ENCODE results near the gene SART1. TPM values are rescaled to one million over a fixed set of nuclear protein-coding genes. Genes with fewer than 3 reads are reported as not detected.

SART1 gene, protein sequence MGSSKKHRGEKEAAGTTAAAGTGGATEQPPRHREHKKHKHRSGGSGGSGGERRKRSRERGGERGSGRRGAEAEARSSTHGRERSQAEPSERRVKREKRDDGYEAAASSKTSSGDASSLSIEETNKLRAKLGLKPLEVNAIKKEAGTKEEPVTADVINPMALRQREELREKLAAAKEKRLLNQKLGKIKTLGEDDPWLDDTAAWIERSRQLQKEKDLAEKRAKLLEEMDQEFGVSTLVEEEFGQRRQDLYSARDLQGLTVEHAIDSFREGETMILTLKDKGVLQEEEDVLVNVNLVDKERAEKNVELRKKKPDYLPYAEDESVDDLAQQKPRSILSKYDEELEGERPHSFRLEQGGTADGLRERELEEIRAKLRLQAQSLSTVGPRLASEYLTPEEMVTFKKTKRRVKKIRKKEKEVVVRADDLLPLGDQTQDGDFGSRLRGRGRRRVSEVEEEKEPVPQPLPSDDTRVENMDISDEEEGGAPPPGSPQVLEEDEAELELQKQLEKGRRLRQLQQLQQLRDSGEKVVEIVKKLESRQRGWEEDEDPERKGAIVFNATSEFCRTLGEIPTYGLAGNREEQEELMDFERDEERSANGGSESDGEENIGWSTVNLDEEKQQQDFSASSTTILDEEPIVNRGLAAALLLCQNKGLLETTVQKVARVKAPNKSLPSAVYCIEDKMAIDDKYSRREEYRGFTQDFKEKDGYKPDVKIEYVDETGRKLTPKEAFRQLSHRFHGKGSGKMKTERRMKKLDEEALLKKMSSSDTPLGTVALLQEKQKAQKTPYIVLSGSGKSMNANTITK
- total RNA-seq, result 10 to 100 TPM; 27.6 to 35.0 (median 33.1) TPM

DNA sequence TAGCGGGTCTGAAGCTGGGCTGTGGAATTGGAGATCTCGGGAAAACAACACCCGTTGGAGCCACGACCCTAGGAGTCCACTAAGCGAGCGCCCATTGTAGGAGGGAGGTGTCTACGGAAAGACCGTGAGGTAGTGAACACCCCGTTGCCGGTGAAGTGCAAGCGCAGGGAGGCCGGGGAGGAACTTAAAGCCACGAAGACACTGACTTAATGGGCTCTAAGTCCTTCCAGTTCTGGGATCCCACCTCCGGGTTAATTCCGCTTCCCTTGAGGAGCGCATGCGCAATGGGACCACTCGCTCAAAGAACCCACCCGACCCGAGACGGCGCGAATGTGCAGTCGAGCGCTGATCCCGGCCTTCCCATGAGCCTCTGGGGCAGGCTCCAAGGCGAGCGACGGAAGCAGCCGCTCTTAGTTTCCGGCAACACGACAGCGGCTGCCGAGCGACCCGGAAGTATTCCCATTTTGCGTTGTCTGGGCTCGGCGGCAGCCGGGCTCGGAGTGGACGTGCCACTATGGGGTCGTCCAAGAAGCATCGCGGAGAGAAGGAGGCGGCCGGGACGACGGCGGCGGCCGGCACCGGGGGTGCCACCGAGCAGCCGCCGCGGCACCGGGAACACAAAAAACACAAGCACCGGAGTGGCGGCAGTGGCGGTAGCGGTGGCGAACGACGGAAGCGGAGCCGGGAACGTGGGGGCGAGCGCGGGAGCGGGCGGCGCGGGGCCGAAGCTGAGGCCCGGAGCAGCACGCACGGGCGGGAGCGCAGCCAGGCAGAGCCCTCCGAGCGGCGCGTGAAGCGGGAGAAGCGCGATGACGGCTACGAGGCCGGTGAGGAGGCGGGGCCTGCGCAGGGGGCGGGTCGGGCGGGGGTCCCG is at the start of gene SART1:
Gene SART1 (plus strand): TSS at position 468 of the 874 bp plus-strand sequence. CDS start 47 bp downstream, at position 515.
- intact Hi-C loops (cut with DNase I), result no loop called here
- peak in 2 of 4 donors; percentile 53 to 75 for TF ChIP-seq POLR2A (IDR thresholded peaks at IDR 0.05)
- TF ChIP-seq, protein P1, sequence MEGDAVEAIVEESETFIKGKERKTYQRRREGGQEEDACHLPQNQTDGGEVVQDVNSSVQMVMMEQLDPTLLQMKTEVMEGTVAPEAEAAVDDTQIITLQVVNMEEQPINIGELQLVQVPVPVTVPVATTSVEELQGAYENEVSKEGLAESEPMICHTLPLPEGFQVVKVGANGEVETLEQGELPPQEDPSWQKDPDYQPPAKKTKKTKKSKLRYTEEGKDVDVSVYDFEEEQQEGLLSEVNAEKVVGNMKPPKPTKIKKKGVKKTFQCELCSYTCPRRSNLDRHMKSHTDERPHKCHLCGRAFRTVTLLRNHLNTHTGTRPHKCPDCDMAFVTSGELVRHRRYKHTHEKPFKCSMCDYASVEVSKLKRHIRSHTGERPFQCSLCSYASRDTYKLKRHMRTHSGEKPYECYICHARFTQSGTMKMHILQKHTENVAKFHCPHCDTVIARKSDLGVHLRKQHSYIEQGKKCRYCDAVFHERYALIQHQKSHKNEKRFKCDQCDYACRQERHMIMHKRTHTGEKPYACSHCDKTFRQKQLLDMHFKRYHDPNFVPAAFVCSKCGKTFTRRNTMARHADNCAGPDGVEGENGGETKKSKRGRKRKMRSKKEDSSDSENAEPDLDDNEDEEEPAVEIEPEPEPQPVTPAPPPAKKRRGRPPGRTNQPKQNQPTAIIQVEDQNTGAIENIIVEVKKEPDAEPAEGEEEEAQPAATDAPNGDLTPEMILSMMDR (IDR thresholded peaks at IDR 0.05), result peak in 1 of 6 experiments; percentile 42
- peak within 1 kb of the TSS; percentile 64 to 98 (median 86) for H3K4me3 ChIP-seq
- peak; percentile 87 for DNase-seq
- peak within 1 kb of the TSS; percentile 86 to 95 (median 94) for H3K27ac ChIP-seq
- WGBS, 2 donors, result 0 to 1% methylated on average over 14 to 28 of the region's 97 CpGs
- H3K9me3 ChIP-seq, result no peaks in the 10 kb centered on the region
- no peaks in the 10 kb centered on the region for H3K27me3 ChIP-seq
- H3K36me3 ChIP-seq, result peaks cover 22 to 28% (median 24%) of the 10 kb centered on the region in 3 donors
- H3K4me1 ChIP-seq, result peaks cover 17 to 33% (median 24%) of the 10 kb centered on the region in 3 donors

GRCh38 chr11:65912845-65913244 is 48.7 kb upstream of the SART1 start:
- H3K4me3 ChIP-seq, result no peak overlapping the region
- no peak for DNase-seq
- peaks cover 46 to 69% (median 53%) of the 10 kb centered on the region in 3 donors for H3K4me1 ChIP-seq
- intact Hi-C loops (cut with DNase I), result no loop called here
- H3K27ac ChIP-seq, result peak overlapping the region; percentile 40 to 81 (median 70)
- H3K36me3 ChIP-seq, result peaks cover 0 to 9% (median 0%) of the 10 kb centered on the region in 3 donors
- 40 to 53% methylated on average over 1 to 3 of the region's 4 CpGs for WGBS, 2 donors
- no peaks in the 10 kb centered on the region for H3K9me3 ChIP-seq
- H3K27me3 ChIP-seq, result no peaks in the 10 kb centered on the region
- TF ChIP-seq, protein P1 (IDR thresholded peaks at IDR 0.05), result no peak
- TF ChIP-seq POLR2A (IDR thresholded peaks at IDR 0.05), result no peak

DNA sequence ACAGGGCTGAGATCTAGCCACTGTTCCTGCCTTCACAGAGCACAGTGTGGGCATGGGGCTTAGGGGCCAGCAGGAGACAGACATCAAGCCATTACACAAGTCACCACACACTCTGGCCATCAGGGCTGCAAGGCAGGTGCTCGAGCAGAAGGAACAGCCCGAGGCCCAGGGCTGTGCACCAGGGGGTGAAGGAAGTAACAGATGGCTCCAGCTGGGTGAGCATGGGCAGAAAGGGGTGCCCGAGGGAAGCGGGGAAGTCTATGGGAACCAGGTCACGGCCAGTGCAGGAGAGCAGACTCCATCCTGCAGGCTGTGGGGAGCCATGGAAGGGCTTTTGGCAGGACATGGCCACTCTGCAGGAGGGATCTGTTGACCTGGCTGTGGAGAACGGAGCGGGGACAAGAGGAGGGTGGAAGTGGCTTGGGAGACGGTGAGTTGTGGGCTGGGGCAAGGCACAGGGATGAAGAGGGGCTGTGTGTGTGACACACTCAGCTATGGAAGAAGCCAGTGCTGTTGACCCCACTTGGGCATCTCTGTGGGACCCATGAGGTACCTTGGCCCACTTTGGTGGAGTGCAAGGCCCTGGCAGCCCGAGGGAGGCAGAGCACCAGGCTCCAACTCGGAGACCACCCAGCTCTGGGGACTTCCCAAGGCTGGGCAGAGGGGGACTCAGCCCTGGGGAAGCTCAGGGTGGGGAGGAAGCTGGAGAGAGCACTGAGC is 46.3 kb upstream of the SART1 start:
- Histone ChIP-seq H3K9me3 (no peaks in the 10 kb centered on the region), H3K27ac (peak overlapping the region; percentile 94 to 99 (median 98)), H3K36me3 (peaks cover 0 to 9% (median 0%) of the 10 kb centered on the region in 3 donors), H3K4me1 (peaks cover 54 to 82% (median 61%) of the 10 kb centered on the region in 3 donors), H3K4me3 (peak overlapping the region in 2 of 4 donors; percentile 1 to 6), H3K27me3 (no peaks in the 10 kb centered on the region)
- intact Hi-C loops (cut with DNase I), result no loop called here
- WGBS, 2 donors, result 42 to 43% methylated on average over 7 to 8 of the region's 10 CpGs
- DNase-seq, result no peak
- TF ChIP-seq, protein P1 (IDR thresholded peaks at IDR 0.05), result no peak
- no peak for TF ChIP-seq POLR2A (IDR thresholded peaks at IDR 0.05)

DNA sequence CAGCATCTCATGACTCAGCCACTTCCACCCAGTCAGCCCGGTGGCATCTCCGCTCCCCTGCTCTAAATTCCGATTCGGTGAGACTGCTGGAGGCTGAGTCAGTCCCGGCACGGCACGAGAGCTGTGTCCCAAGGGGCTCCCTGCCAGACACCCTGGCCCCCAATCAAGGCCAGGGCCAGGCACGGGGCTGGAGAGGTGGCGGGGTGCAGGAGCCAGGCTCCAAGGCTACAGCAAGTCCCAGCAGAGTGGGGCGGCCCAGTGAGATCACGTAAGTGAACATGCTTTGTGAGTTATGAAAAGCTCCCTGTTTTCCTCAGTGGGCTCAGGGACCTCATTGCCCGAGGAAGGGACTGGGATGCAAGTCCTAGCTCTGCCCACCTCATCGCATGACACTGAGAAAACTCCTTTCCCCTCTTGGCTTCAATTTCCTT is 45.7 kb upstream of the SART1 start:
- no peaks in the 10 kb centered on the region for H3K9me3 ChIP-seq
- DNase-seq, result no peak
- H3K4me3 ChIP-seq, result peak overlapping the region in 3 of 4 donors; percentile 1 to 6 (median 5)
- WGBS, 2 donors, result 10 to 40% methylated on average over 4 to 5 of the region's 13 CpGs
- peaks cover 0 to 10% (median 0%) of the 10 kb centered on the region in 3 donors for H3K36me3 ChIP-seq
- peak overlapping the region; percentile 94 to 99 (median 98) for H3K27ac ChIP-seq
- TF ChIP-seq, protein P1 (IDR thresholded peaks at IDR 0.05), result no peak
- TF ChIP-seq POLR2A (IDR thresholded peaks at IDR 0.05), result peak in 1 of 4 donors; percentile 24
- H3K27me3 ChIP-seq, result no peaks in the 10 kb centered on the region
- peaks cover 60 to 86% (median 67%) of the 10 kb centered on the region in 3 donors for H3K4me1 ChIP-seq
- intact Hi-C loops (cut with DNase I), result no loop called here

Data from esophagus squamous epithelium (tissue), 5 donors.